Cardiac muscle cell (in vitro differentiated cells and primary cell): ENCODE data around the gene AP4E1. TPM values are rescaled to one million over a fixed set of nuclear protein-coding genes. Genes with fewer than 3 reads are reported as not detected.

Experiments
- DNase-seq, 2 donors: peaks; one replicate each; pipeline versions ENCODE4 v3.0.0 to v3.0.0-alpha.2; 2010 to 2017; ENCODE audit warnings: low read depth in 1 of 2, low spot score in 1 of 2
- H3K27ac ChIP-seq: fragments of 200-600 bp; sonication (generic); 2 replicates; pipeline ENCODE4 v1.5.1; 2016
- H3K27me3 ChIP-seq: fragments of 200-600 bp; sonication (generic); 2 replicates; pipeline ENCODE4 v1.6.0; 2016; ENCODE audit warnings: control low read depth
- H3K36me3 ChIP-seq: fragments of 200-600 bp; sonication (generic); 2 replicates; pipeline ENCODE4 v1.5.1; 2016; ENCODE audit warnings: control low read depth
- H3K4me1 ChIP-seq: fragments of 200-600 bp; sonication (generic); 2 replicates; pipeline ENCODE4 v1.8.1; 2017; ENCODE audit warnings: low read depth, mild to moderate bottlenecking, mixed run types
- H3K4me3 ChIP-seq: fragments of 200-600 bp; sonication (generic); 2 replicates; pipeline ENCODE4 v1.5.1; 2016; ENCODE audit warnings: mild to moderate bottlenecking
- H3K9me3 ChIP-seq: fragments of 200-600 bp; sonication (generic); 2 replicates; pipeline ENCODE4 v1.5.1; 2017; ENCODE audit warnings: low read depth, mild to moderate bottlenecking, control low read depth
- CTCF ChIP-seq: IDR thresholded peaks from 2 replicates; pipeline ENCODE4 v1.5.1; 2012; ENCODE audit warnings: low read depth, mild to moderate bottlenecking, low read length
- polyA plus RNA-seq: library from polyadenylated mRNA; unstranded; fragments of >200 nt; fragmentation: Nextera tagmentation; extraction: Ambion mirVana; gene quantifications from 2 replicates; pipeline ENCODE4 v1.2.1, GENCODE V29; 2016
- total RNA-seq: library from RNA; depleted of rRNA; stranded (reverse); fragments of >200 nt; gene quantifications from 2 replicates; pipeline ENCODE4 v1.2.3, GENCODE V29; 2016

The AP4E1 gene
- total and polyA plus RNA-seq, 2 experiments from 2014 or later: 6.1 to 7.3 TPM

- Histone ChIP-seq H3K4me3 (no peak overlapping the region), H3K27ac (no peak overlapping the region), H3K9me3 (no peaks in the 10 kb centered on the region), H3K36me3 (no peaks in the 10 kb centered on the region), H3K4me1 (no peaks in the 10 kb centered on the region), H3K27me3 (no peaks in the 10 kb centered on the region)
- DNase-seq: no peak
- no peak for TF ChIP-seq CTCF
Observed at GRCh38 chr15:50884540-50884939, 23.9 kb upstream of the AP4E1 start.

- Histone ChIP-seq H3K36me3 (no peaks in the 10 kb centered on the region), H3K27ac (no peak overlapping the region), H3K4me3 (no peak overlapping the region), H3K4me1 (no peaks in the 10 kb centered on the region), H3K9me3 (no peaks in the 10 kb centered on the region), H3K27me3 (no peaks in the 10 kb centered on the region)
- DNase-seq: no peak
- TF ChIP-seq CTCF: no peak
Observed at GRCh38 chr15:50886139-50886467, 22.4 kb upstream of the AP4E1 start.

- no peaks in the 10 kb centered on the region for H3K4me1 ChIP-seq
- no peaks in the 10 kb centered on the region for H3K9me3 ChIP-seq
- no peak for TF ChIP-seq CTCF
- no peak overlapping the region for H3K27ac ChIP-seq
- no peaks in the 10 kb centered on the region for H3K27me3 ChIP-seq
- H3K4me3 ChIP-seq: no peak overlapping the region
- DNase-seq: peak in 1 of 2 donors; percentile 37
- no peaks in the 10 kb centered on the region for H3K36me3 ChIP-seq
Observed at GRCh38 chr15:50886611-50887345, 21.7 kb upstream of the AP4E1 start.

GRCh38 chr15:50888054-50888453 lies 20.4 kb upstream of the AP4E1 start:
- Histone ChIP-seq H3K27me3 (no peaks in the 10 kb centered on the region), H3K36me3 (no peaks in the 10 kb centered on the region), H3K4me1 (no peaks in the 10 kb centered on the region), H3K27ac (no peak overlapping the region), H3K9me3 (no peaks in the 10 kb centered on the region), H3K4me3 (no peak overlapping the region)
- DNase-seq: no peak
- TF ChIP-seq CTCF: no peak

GRCh38 chr15:50889589-50889988 lies 18.9 kb upstream of the AP4E1 start:
- no peak for DNase-seq
- Histone ChIP-seq H3K9me3 (no peaks in the 10 kb centered on the region), H3K4me3 (no peak overlapping the region), H3K4me1 (no peaks in the 10 kb centered on the region), H3K27me3 (no peaks in the 10 kb centered on the region), H3K27ac (no peak overlapping the region), H3K36me3 (no peaks in the 10 kb centered on the region)
- TF ChIP-seq CTCF: no peak
